Esophagus squamous epithelium (tissue), 5 donors: ENCODE data around the gene APOC1. TPM values are rescaled to one million over a fixed set of nuclear protein-coding genes. Genes with fewer than 3 reads are reported as not detected.
"Not testable (repeated sequence)": the region's sequence is repeated elsewhere in the genome, so short reads cannot be mapped to it uniquely, and the experiment has no call there.

Experiments used
- DNase-seq: peaks from one replicate; lab custom pipeline; 2025; lab: John Stamatoyannopoulos, UW
- H3K27ac ChIP-seq, 4 donors: fragments of 200-600 bp; sonication (generic); one replicate each; pipeline ENCODE4 v1.5.1; 2016 to 2019; ENCODE audit warnings: mild to moderate bottlenecking in 1 of 4
- H3K27me3 ChIP-seq, 4 donors: fragments of 200-600 bp; sonication (generic); 1 replicate in 3 of 4; 2 replicates in 1 of 4; pipeline versions ENCODE4 v1.5.1 to v1.6.0; 2017 to 2021; ENCODE audit warnings: antibody characterized with exemption in 1 of 4
- H3K36me3 ChIP-seq, 3 donors: fragments of 200-600 bp; sonication (generic); one replicate each; pipeline ENCODE4 v1.5.1; 2016 to 2019
- H3K4me1 ChIP-seq, 3 donors: fragments of 200-600 bp; sonication (generic); one replicate each; pipeline ENCODE4 v1.5.1; 2017 to 2019
- H3K4me3 ChIP-seq, 4 donors: fragments of 200-600 bp; sonication (generic); 1 replicate in 3 of 4; 2 replicates in 1 of 4; pipeline ENCODE4 v1.5.1; 2016 to 2019; ENCODE audit warnings: mild to moderate bottlenecking in 2 of 4, moderate library complexity in 1 of 4
- H3K9me3 ChIP-seq, 3 donors: fragments of 200-600 bp; sonication (generic); one replicate each; pipeline ENCODE4 v1.5.1; 2016 to 2019
- CTCF ChIP-seq, 6 experiments: fragments of 450-650 bp in 4 of 6; fragments of 200-600 bp in 2 of 6; sonication (generic) in 2 of 6; IDR thresholded peaks; one replicate each; pipeline ENCODE4 v1.5.1; 2016 to 2019; ENCODE audit warnings: antibody characterized with exemption in 6 of 6, mild to moderate bottlenecking in 4 of 6, moderate library complexity in 4 of 6
- POLR2A ChIP-seq, 4 donors: fragments of 450-650 bp; IDR thresholded peaks; one replicate each; pipeline ENCODE4 v1.6.1; 2017; ENCODE audit warnings: antibody characterized with exemption in 4 of 4, mild to moderate bottlenecking in 4 of 4, moderate library complexity in 3 of 4
- WGBS, 2 donors: methylation state at CpG; one replicate each; pipeline ENCODE4 v1.1.5; 2018; 5-methylcytosine and 5-hydroxymethylcytosine counted together
- intact Hi-C: fragments of 100-400 bp; cut with DNase I; formaldehyde crosslinking; loops from one replicate; pipeline ENCODE4 v1.15.0; 2022
- total RNA-seq, 4 donors: library from RNA; depleted of rRNA; stranded (reverse); fragments of >200 nt; gene quantifications; one replicate each; pipeline ENCODE4 v1.1.0, GENCODE V29; 2016
- donor health status: DM: yes; HTN: yes; CAD: no.

APOC1 gene
- total RNA-seq, 4 donors from 2014 or later: 1.4 to 7.5 (median 4.1) TPM

- Histone ChIP-seq H3K27me3 (no peaks in the 10 kb centered on the region), H3K27ac (no peak overlapping the region)
Observed at GRCh38 chr19:44884566-44884965, 29.8 kb upstream of the APOC1 start.

GRCh38 chr19:44886141-44886540 lies 28.3 kb upstream of the APOC1 start:
- Histone ChIP-seq H3K4me3 (no peak overlapping the region), H3K36me3 (peaks cover 0 to 64% (median 0%) of the 10 kb centered on the region in 3 donors), H3K9me3 (no peaks in the 10 kb centered on the region), H3K27me3 (no peaks in the 10 kb centered on the region), H3K27ac (no peak overlapping the region), H3K4me1 (peaks cover 7 to 10% (median 7%) of the 10 kb centered on the region in 3 donors)
- 81 to 86% methylated on average over 1 to 4 of the region's 6 CpGs for WGBS, 2 donors
- TF ChIP-seq POLR2A (IDR thresholded peaks at IDR 0.05): no peak
- TF ChIP-seq CTCF (IDR thresholded peaks at IDR 0.05): no peak
- no peak for DNase-seq
- intact Hi-C loops: no loop called here

More at GRCh38 chr19:44884566-44884965, 29.8 kb upstream of the APOC1 start:
- Histone ChIP-seq H3K4me1 (peaks cover 0 to 7% (median 2%) of the 10 kb centered on the region in 3 donors), H3K4me3 (no peak overlapping the region), H3K36me3 (peaks cover 0 to 64% (median 0%) of the 10 kb centered on the region in 3 donors), H3K9me3 (no peaks in the 10 kb centered on the region)
- intact Hi-C loops: no loop called here
- no peak for TF ChIP-seq POLR2A (IDR thresholded peaks at IDR 0.05)
- TF ChIP-seq CTCF (IDR thresholded peaks at IDR 0.05): no peak
- WGBS, 2 donors: 70 to 81% methylated on average over 3 to 4 of the region's 4 CpGs
- no peak for DNase-seq

GRCh38 chr19:44887648-44888047 lies 26.8 kb upstream of the APOC1 start:
- 81 to 93% methylated on average over 4 of the region's 4 CpGs for WGBS, 2 donors
- Histone ChIP-seq H3K4me1 (peaks cover 15 to 22% (median 19%) of the 10 kb centered on the region in 3 donors), H3K9me3 (no peaks in the 10 kb centered on the region), H3K4me3 (no peak overlapping the region), H3K36me3 (peaks cover 0 to 68% (median 0%) of the 10 kb centered on the region in 3 donors), H3K27ac (no peak overlapping the region), H3K27me3 (no peaks in the 10 kb centered on the region)
- intact Hi-C loops: no loop called here
- no peak for DNase-seq
- TF ChIP-seq POLR2A (IDR thresholded peaks at IDR 0.05): no peak
- no peak for TF ChIP-seq CTCF (IDR thresholded peaks at IDR 0.05)

GRCh38 chr19:44888335-44888734 lies 26.1 kb upstream of the APOC1 start:
- peaks cover 2 to 68% (median 6%) of the 10 kb centered on the region in 3 donors for H3K36me3 ChIP-seq
- intact Hi-C loops, H3K27ac ChIP-seq, H3K27me3 ChIP-seq, H3K4me3 ChIP-seq, H3K9me3 ChIP-seq, DNase-seq: not testable (repeated sequence)
- H3K4me1 ChIP-seq: peaks cover 15 to 29% (median 20%) of the 10 kb centered on the region in 3 donors
- 90 to 97% methylated on average over 3 of the region's 5 CpGs for WGBS, 2 donors

GRCh38 chr19:44889830-44890365 lies 24.5 kb upstream of the APOC1 start:
- H3K27ac ChIP-seq: peak overlapping the region; percentile 86 to 99 (median 93)
- 55 to 58% methylated on average over 17 of the region's 17 CpGs for WGBS, 2 donors
- H3K36me3 ChIP-seq: peaks cover 12 to 68% (median 16%) of the 10 kb centered on the region in 3 donors
- intact Hi-C loops: no loop called here
- no peaks in the 10 kb centered on the region for H3K9me3 ChIP-seq
- H3K4me3 ChIP-seq: peak overlapping the region; percentile 34 to 98 (median 77)
- peaks cover 15 to 32% (median 20%) of the 10 kb centered on the region in 3 donors for H3K4me1 ChIP-seq
- no peaks in the 10 kb centered on the region for H3K27me3 ChIP-seq
- TF ChIP-seq POLR2A (IDR thresholded peaks at IDR 0.05) (no peak), CTCF (IDR thresholded peaks at IDR 0.05) (no peak)
- DNase-seq: no peak
